ENCODE data around the gene NINJ2. TPM values are rescaled to one million over a fixed set of nuclear protein-coding genes. Genes with fewer than 3 reads are reported as not detected.

NINJ2 gene
- polyA plus RNA-seq, 1 of the 3 experiments (the other 2 are of a cell fraction): 0.07 TPM

DNA sequence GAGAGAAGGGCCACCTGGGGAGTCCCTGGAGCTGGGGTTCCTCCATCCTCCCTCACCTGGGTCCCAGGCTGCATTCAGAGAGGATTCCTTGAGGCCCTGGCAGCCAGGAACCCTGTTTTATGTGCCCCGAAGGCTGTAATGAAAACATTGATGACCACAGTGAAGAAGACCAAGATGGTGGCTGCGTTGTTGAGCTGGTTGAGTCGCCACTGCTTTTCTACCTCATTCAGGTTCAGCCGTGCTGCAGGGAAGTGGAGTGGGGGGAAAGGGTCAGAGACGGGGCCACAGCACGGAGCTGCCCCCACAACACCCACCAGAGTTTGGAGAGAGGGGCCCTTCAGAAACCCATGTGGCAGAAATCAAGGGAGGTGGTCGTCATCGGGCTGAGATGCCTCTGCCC lies 98.1 kb downstream of the NINJ2 start (continued):
- TF ChIP-seq YY1 (IDR thresholded peaks at IDR 0.05; ENCODE audit: low read depth): no peak
- TF ChIP-seq, protein P1, sequence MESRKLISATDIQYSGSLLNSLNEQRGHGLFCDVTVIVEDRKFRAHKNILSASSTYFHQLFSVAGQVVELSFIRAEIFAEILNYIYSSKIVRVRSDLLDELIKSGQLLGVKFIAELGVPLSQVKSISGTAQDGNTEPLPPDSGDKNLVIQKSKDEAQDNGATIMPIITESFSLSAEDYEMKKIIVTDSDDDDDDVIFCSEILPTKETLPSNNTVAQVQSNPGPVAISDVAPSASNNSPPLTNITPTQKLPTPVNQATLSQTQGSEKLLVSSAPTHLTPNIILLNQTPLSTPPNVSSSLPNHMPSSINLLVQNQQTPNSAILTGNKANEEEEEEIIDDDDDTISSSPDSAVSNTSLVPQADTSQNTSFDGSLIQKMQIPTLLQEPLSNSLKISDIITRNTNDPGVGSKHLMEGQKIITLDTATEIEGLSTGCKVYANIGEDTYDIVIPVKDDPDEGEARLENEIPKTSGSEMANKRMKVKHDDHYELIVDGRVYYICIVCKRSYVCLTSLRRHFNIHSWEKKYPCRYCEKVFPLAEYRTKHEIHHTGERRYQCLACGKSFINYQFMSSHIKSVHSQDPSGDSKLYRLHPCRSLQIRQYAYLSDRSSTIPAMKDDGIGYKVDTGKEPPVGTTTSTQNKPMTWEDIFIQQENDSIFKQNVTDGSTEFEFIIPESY (IDR thresholded peaks at IDR 0.05; ENCODE audit: borderline replicate concordance, low read depth): no peak

DNA sequence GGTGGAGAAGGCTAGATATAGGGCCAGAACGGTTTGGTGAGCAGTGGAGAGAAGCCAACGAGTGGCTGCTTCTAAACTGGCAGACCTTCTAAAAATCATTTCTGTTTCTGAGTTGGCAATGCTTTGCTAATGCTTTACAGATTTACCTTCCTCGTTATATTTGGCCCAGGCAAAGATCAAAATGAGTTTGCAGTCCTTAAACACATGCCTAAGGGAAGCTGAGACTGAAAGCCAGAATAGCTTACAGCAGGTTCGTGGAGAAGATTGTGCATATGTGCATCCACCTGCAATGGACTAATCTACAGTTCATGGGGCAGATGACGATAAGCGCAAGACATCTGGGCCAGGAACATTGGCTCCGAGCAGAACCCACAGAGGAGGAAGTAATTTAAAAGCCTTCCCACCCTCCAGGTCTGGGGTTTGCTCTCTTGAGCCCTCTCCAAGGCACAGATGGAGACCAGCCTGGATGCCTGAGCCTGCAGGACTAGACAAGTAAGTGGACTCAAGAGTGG lies 99.4 kb downstream of the NINJ2 start:
- 67% methylated on average over 7 of the region's 7 CpGs for WGBS (ENCODE audit: low lambda C conversion rate)
- TF ChIP-seq, protein P2, sequence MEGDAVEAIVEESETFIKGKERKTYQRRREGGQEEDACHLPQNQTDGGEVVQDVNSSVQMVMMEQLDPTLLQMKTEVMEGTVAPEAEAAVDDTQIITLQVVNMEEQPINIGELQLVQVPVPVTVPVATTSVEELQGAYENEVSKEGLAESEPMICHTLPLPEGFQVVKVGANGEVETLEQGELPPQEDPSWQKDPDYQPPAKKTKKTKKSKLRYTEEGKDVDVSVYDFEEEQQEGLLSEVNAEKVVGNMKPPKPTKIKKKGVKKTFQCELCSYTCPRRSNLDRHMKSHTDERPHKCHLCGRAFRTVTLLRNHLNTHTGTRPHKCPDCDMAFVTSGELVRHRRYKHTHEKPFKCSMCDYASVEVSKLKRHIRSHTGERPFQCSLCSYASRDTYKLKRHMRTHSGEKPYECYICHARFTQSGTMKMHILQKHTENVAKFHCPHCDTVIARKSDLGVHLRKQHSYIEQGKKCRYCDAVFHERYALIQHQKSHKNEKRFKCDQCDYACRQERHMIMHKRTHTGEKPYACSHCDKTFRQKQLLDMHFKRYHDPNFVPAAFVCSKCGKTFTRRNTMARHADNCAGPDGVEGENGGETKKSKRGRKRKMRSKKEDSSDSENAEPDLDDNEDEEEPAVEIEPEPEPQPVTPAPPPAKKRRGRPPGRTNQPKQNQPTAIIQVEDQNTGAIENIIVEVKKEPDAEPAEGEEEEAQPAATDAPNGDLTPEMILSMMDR (IDR thresholded peaks at IDR 0.05): no peak
- no peak for TF ChIP-seq NFIC (IDR thresholded peaks at IDR 0.05; ENCODE audit: borderline replicate concordance)
- no peak for TF ChIP-seq TCF12 (IDR thresholded peaks at IDR 0.05)
- no peak for TF ChIP-seq RFX5 (IDR thresholded peaks at IDR 0.05; ENCODE audit: low read length)
- no peak for TF ChIP-seq JUND (IDR thresholded peaks at IDR 0.05)
- TF ChIP-seq MEF2A (IDR thresholded peaks at IDR 0.05; ENCODE audit: borderline replicate concordance, low read depth): no peak
- no peak for TF ChIP-seq NRF1 (IDR thresholded peaks at IDR 0.05; ENCODE audit: low read depth, low read length)
- no peak for TF ChIP-seq RCOR1 (IDR thresholded peaks at IDR 0.05; ENCODE audit: low read length)
- Histone ChIP-seq H3K9me3 (no peaks in the 10 kb centered on the region), H3K9me2 (no peaks in the 10 kb centered on the region), H3K79me2 (ENCODE audit: insufficient read depth) (no peaks in the 10 kb centered on the region), H3F3A (replicated peaks; ENCODE audit: insufficient read depth) (no peaks in the 10 kb centered on the region), H3K4me3 (ENCODE audit: low read depth in 2 of 2, low read length in 1 of 2) (no peak overlapping the region), H4K20me1 (ENCODE audit: insufficient read depth) (no peaks in the 10 kb centered on the region), H3K36me3 (replicated peaks in 1 of 2; ENCODE audit: control insufficient read depth in 1 of 2, insufficient read depth in 2 of 2, low read length in 1 of 2) (no peaks in the 10 kb centered on the region), H3K4me2 (no peak overlapping the region), H3K27me3 (ENCODE audit: insufficient read depth) (no peaks in the 10 kb centered on the region; the same call in 1 of the 2 replicates), H2AFZ (ENCODE audit: low read depth) (no peak overlapping the region), H3K27ac (ENCODE audit: low read depth in 2 of 2, low read length in 1 of 2) (no peak overlapping the region), H3K9ac (no peak overlapping the region), H3K4me1 (ENCODE audit: control insufficient read depth in 1 of 2, insufficient read depth in 2 of 2, low read depth in 1 of 2, low read length in 1 of 2) (peaks cover 0 to 16% of the 10 kb centered on the region in 2 experiments; a peak in 1 of 4 replicates)
- ChIA-PET CTCF (interaction anchor here (3.6 to 9.5 kb wide), 2 partner anchors 17 to 188 kb away, joined by 23 to 136 read pairs; partner anchors contain the start of gene WNK1), POLR2A (no interaction called here)
- DNase-seq: no peak

DNA sequence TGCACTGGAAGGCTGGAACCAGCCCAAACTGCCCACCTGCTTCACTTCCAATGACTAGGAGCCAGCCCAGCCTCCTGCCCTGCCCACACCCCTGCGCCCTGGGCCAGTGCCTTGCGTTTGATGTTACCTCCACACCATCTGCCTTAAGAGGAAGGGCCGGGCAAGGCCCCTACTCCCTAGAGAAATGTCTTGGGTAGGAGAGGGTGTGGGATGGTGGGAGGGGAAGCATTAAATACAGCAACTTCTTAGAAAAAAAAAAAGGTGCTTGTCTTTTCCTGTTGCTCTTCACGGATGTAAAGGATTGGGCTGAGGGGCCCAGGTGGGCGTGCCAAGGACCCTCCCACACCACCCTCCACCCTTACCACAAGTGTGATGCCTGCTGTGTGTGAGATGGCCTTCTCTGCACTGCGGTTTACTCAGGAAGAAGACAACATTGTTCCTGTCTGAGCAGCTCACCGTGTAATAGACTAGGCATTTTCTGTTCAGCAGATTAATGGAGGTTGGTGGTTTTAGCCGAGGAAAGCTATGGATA lies 99.9 kb downstream of the NINJ2 start:
- Histone ChIP-seq H3K79me2 (ENCODE audit: insufficient read depth) (no peaks in the 10 kb centered on the region), H3K4me2 (no peak overlapping the region), H4K20me1 (ENCODE audit: insufficient read depth) (no peaks in the 10 kb centered on the region), H3K4me1 (ENCODE audit: control insufficient read depth in 1 of 2, insufficient read depth in 2 of 2, low read depth in 1 of 2, low read length in 1 of 2) (peaks cover 0 to 16% of the 10 kb centered on the region in 2 experiments; a peak in 1 of 4 replicates), H3K27ac (ENCODE audit: low read depth in 2 of 2, low read length in 1 of 2) (no peak overlapping the region), H3F3A (replicated peaks; ENCODE audit: insufficient read depth) (no peaks in the 10 kb centered on the region), H2AFZ (ENCODE audit: low read depth) (no peak overlapping the region), H3K9me3 (no peaks in the 10 kb centered on the region), H3K27me3 (ENCODE audit: insufficient read depth) (no peaks in the 10 kb centered on the region; the same call in 1 of the 2 replicates), H3K4me3 (ENCODE audit: low read depth in 2 of 2, low read length in 1 of 2) (no peak overlapping the region), H3K36me3 (replicated peaks in 1 of 2; ENCODE audit: control insufficient read depth in 1 of 2, insufficient read depth in 2 of 2, low read length in 1 of 2) (no peaks in the 10 kb centered on the region), H3K9ac (no peak overlapping the region), H3K9me2 (no peaks in the 10 kb centered on the region)
- 61% methylated on average over 8 of the region's 8 CpGs for WGBS (ENCODE audit: low lambda C conversion rate)
- ChIA-PET POLR2A (no interaction called here), CTCF (interaction anchor here (3.6 to 8.7 kb wide), 2 partner anchors 16 kb away, joined by 23 to 52 read pairs; no protein-coding TSS in a partner anchor)
- TF ChIP-seq JUND (IDR thresholded peaks at IDR 0.05): no peak
- no peak for TF ChIP-seq GABPA (IDR thresholded peaks at IDR 0.05; ENCODE audit: low read depth)
- TF ChIP-seq, protein P1 (IDR thresholded peaks at IDR 0.05; ENCODE audit: borderline replicate concordance, low read depth): no peak
- no peak for TF ChIP-seq ELF1 (IDR thresholded peaks at IDR 0.05)
- TF ChIP-seq FOXJ3 (CRISPR knock-in tag; IDR thresholded peaks at IDR 0.05): no peak
- TF ChIP-seq EP300 (IDR thresholded peaks at IDR 0.05; ENCODE audit: borderline replicate concordance in 1 of 2, low read depth in 1 of 2, low read length in 1 of 2): no peak
- no peak for TF ChIP-seq MXI1 (IDR thresholded peaks at IDR 0.05; ENCODE audit: low read depth, low read length)
- TF ChIP-seq, protein P3, sequence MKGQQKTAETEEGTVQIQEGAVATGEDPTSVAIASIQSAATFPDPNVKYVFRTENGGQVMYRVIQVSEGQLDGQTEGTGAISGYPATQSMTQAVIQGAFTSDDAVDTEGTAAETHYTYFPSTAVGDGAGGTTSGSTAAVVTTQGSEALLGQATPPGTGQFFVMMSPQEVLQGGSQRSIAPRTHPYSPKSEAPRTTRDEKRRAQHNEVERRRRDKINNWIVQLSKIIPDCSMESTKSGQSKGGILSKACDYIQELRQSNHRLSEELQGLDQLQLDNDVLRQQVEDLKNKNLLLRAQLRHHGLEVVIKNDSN (IDR thresholded peaks at IDR 0.05; ENCODE audit: borderline replicate concordance, low read depth): no peak
- no peak for DNase-seq
